Measurements from ENCODE around the gene SACM1L. TPM values are rescaled to one million over a fixed set of nuclear protein-coding genes. Genes with fewer than 3 reads are reported as not detected.

SACM1L gene
- total RNA-seq, 4 donors from 2014 or later: 33.2 to 37.4 (median 36.2) TPM

DNA sequence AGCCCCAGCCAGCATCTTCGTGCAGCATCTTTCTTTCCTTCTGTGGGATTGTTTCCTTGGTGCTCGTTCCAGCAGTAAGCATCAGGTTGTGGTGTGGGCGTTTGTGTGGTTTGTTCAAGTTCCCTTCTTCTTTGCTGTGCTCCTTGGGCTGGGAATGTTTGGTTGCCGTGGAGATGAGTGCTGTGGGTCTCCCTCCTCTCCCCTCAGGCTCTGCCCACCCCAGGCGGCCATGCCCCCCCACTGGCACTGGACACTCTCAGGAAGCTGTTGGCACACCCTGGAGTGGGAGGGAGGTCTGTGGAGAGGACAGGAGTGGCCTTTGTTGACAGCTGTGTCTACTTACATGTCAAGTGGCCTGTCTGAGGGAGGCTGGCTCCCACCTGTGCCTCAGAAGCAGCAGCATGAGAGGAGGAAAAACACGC, 46.5 kb upstream of the SACM1L start:
- Histone ChIP-seq H3K27ac (replicated peaks in 1 of 4) (peak overlapping the region in 2 of 4 donors; percentile 3 to 36), H3K36me3 (peaks cover 0 to 2% (median 0%) of the 10 kb centered on the region in 4 donors), H3K4me3 (no peak overlapping the region), H3K9me3 (no peaks in the 10 kb centered on the region), H3K27me3 (no peaks in the 10 kb centered on the region), H3K4me1 (peaks cover 39 to 68% (median 59%) of the 10 kb centered on the region in 4 donors)
- intact Hi-C loops (cut with DNase I): no loop called here
- TF ChIP-seq EP300 (IDR thresholded peaks at IDR 0.05): no peak
- TF ChIP-seq POLR2AphosphoS5 (IDR thresholded peaks at IDR 0.05): no peak
- TF ChIP-seq CTCF (IDR thresholded peaks at IDR 0.05): no peak
- no peak for TF ChIP-seq POLR2A (IDR thresholded peaks at IDR 0.05; ENCODE audit: low read depth)
- 34% methylated on average over 5 of the region's 6 CpGs for WGBS
- no peak for DNase-seq (ENCODE audit: extremely low spot score)

DNA sequence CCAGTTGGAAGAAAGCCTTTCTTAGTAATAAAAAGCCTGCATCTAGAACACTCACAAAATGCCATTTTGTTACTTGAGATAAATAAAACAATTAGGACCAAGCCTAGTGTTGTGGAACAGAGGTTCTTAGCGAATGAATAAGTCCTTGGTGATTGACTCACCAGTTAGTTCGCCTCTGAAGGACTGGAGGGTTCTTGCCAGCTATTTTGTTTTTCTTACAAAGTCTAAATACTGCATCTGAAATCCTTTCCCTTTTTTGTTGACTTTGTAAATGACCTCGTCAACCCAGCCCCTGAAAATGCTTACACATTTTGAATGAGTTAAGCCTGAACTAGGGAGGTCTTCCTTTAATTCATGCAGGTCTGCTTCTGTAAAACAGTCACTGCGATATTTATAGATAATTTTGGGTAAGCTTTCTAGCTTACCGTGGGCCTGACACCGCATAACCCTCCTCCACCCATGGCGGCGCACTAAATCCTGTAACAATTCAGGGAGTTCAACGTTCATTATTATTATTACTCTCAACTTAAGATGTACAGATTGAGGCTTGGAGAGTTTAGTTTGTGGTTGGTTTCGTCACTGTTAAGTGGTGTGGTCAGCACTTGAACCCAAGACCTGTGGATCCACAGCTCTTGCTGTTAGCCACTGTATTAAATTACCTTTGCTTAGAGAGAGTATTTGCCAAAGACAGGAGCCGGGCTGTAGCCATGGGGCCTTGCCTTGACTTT, 45.0 kb upstream of the SACM1L start:
- H3K4me3 ChIP-seq: no peak overlapping the region
- H3K36me3 ChIP-seq: no peaks in the 10 kb centered on the region
- TF ChIP-seq EP300 (IDR thresholded peaks at IDR 0.05) (no peak), POLR2AphosphoS5 (IDR thresholded peaks at IDR 0.05) (no peak), POLR2A (IDR thresholded peaks at IDR 0.05; ENCODE audit: low read depth) (no peak), CTCF (IDR thresholded peaks at IDR 0.05) (no peak)
- H3K27me3 ChIP-seq: no peaks in the 10 kb centered on the region
- WGBS: 77% methylated on average over 11 of the region's 11 CpGs
- peak overlapping the region; percentile 12 to 49 (median 26) for H3K27ac ChIP-seq (replicated peaks in 1 of 4)
- intact Hi-C loops (cut with DNase I): no loop called here
- peaks cover 39 to 63% (median 54%) of the 10 kb centered on the region in 4 donors for H3K4me1 ChIP-seq
- H3K9me3 ChIP-seq: no peaks in the 10 kb centered on the region
- DNase-seq (ENCODE audit: extremely low spot score): no peak

DNA sequence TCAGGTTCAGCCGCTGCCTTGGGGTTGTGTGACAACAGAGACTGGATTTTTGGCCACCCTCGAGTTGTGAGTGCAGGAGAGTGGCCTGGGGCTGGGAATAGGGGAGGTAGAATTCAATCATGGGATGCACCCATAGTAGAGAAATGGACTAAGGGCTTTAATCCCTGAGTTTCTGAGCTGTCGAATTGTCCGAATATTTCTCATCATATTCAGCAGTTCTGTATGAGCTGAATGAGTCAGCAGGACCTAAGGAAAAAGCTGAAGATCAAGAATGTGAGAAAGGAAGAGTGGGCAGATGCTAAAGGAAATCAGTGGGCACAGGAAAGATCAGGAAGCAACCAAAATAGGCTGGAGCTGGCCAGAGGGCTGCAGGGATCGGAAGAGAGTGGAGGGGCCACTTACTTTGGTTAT, 44.4 kb upstream of the SACM1L start:
- H3K9me3 ChIP-seq: no peaks in the 10 kb centered on the region
- WGBS: 51% methylated on average over 5 of the region's 5 CpGs
- TF ChIP-seq CTCF (IDR thresholded peaks at IDR 0.05) (no peak), POLR2A (IDR thresholded peaks at IDR 0.05; ENCODE audit: low read depth) (no peak), POLR2AphosphoS5 (IDR thresholded peaks at IDR 0.05) (no peak), EP300 (IDR thresholded peaks at IDR 0.05) (no peak)
- DNase-seq (ENCODE audit: extremely low spot score): no peak
- peak overlapping the region; percentile 12 to 49 (median 26) for H3K27ac ChIP-seq (replicated peaks in 1 of 4)
- no peak overlapping the region for H3K4me3 ChIP-seq
- H3K27me3 ChIP-seq: no peaks in the 10 kb centered on the region
- peaks cover 39 to 57% (median 53%) of the 10 kb centered on the region in 4 donors for H3K4me1 ChIP-seq
- no peaks in the 10 kb centered on the region for H3K36me3 ChIP-seq
- intact Hi-C loops (cut with DNase I): no loop called here

DNA sequence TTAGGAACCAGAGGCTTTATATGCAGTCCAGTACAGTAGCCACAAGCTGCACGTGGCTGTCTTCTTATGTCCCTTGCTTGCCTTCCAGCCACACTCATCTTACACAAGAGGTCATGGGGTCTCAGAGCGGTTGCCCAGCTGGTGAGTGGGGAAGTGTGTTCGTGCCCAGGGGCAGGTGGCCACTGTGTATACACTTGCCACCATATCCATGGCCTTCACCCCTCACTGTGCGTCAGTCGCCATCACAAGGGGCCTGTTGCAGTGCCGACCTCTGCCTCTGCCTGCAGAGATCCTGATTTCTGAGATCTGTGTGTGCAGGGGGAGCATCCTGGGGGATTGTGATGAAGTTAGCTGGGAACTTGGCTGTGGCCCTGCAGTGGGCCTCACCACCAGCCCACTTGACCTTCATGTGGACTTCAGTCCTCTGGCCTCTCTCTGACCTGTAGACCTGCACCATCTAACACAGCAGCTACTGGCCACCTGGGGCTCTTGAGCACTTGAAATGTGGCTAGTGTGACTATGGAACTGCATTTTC, 43.1 kb upstream of the SACM1L start:
- Histone ChIP-seq H3K36me3 (no peaks in the 10 kb centered on the region), H3K4me1 (peaks cover 28 to 55% (median 53%) of the 10 kb centered on the region in 4 donors), H3K27ac (replicated peaks in 1 of 4) (peak overlapping the region; percentile 56 to 71 (median 68)), H3K4me3 (no peak overlapping the region), H3K27me3 (no peaks in the 10 kb centered on the region), H3K9me3 (no peaks in the 10 kb centered on the region)
- WGBS: 90% methylated on average over 3 of the region's 6 CpGs
- DNase-seq (ENCODE audit: extremely low spot score): no peak
- intact Hi-C loops (cut with DNase I): no loop called here
- TF ChIP-seq POLR2A (IDR thresholded peaks at IDR 0.05; ENCODE audit: low read depth): no peak
- TF ChIP-seq POLR2AphosphoS5 (IDR thresholded peaks at IDR 0.05): peak in 1 of 2 donors; percentile 9
- TF ChIP-seq EP300 (IDR thresholded peaks at IDR 0.05): no peak
- TF ChIP-seq CTCF (IDR thresholded peaks at IDR 0.05): no peak
